Cardiac muscle cell (in vitro differentiated cells and primary cell): ENCODE measurements around the gene FOSB. TPM values are rescaled to one million over a fixed set of nuclear protein-coding genes. Genes with fewer than 3 reads are reported as not detected.

Source experiments
- DNase-seq, 2 donors: peaks; one replicate each; pipeline versions ENCODE4 v3.0.0 to v3.0.0-alpha.2; 2010 to 2017; ENCODE audit warnings: low read depth in 1 of 2, low spot score in 1 of 2
- H3K27ac ChIP-seq: fragments of 200-600 bp; sonication (generic); 2 replicates; pipeline ENCODE4 v1.5.1; 2016
- H3K27me3 ChIP-seq: fragments of 200-600 bp; sonication (generic); 2 replicates; pipeline ENCODE4 v1.6.0; 2016; ENCODE audit warnings: control low read depth
- H3K36me3 ChIP-seq: fragments of 200-600 bp; sonication (generic); 2 replicates; pipeline ENCODE4 v1.5.1; 2016; ENCODE audit warnings: control low read depth
- H3K4me1 ChIP-seq: fragments of 200-600 bp; sonication (generic); 2 replicates; pipeline ENCODE4 v1.8.1; 2017; ENCODE audit warnings: low read depth, mild to moderate bottlenecking, mixed run types
- H3K4me3 ChIP-seq: fragments of 200-600 bp; sonication (generic); 2 replicates; pipeline ENCODE4 v1.5.1; 2016; ENCODE audit warnings: mild to moderate bottlenecking
- H3K9me3 ChIP-seq: fragments of 200-600 bp; sonication (generic); 2 replicates; pipeline ENCODE4 v1.5.1; 2017; ENCODE audit warnings: low read depth, mild to moderate bottlenecking, control low read depth
- polyA plus RNA-seq: library from polyadenylated mRNA; unstranded; fragments of >200 nt; fragmentation: Nextera tagmentation; extraction: Ambion mirVana; gene quantifications from 2 replicates; pipeline ENCODE4 v1.2.1, GENCODE V29; 2016
- total RNA-seq: library from RNA; depleted of rRNA; stranded (reverse); fragments of >200 nt; gene quantifications from 2 replicates; pipeline ENCODE4 v1.2.3, GENCODE V29; 2016
- TF ChIP-seq, protein P1 (sequence below): IDR thresholded peaks from 2 replicates; pipeline ENCODE4 v1.5.1; 2012; ENCODE audit warnings: low read depth, mild to moderate bottlenecking, low read length

FOSB gene
- total and polyA plus RNA-seq, 2 experiments from 2014 or later, result 1.7 to 4.5 TPM

DNA sequence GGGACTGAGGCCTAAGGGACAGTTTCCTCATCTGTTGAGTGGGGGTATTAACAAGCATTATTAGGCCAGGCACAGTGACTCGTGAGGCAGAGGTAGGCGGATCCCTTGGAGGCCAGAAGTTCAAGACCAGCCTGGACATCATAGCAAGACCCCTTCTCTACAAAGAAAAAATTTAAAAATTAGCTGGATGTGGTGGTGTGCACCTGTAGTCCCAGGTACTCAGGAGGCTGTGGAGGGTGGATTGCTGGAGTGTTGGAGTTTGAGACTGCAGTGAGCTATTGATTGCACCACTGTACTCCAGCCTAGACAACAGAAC, 11.3 kb upstream of the FOSB start:
- H3K27ac ChIP-seq, result peak overlapping the region; percentile 94
- TF ChIP-seq, protein P1, sequence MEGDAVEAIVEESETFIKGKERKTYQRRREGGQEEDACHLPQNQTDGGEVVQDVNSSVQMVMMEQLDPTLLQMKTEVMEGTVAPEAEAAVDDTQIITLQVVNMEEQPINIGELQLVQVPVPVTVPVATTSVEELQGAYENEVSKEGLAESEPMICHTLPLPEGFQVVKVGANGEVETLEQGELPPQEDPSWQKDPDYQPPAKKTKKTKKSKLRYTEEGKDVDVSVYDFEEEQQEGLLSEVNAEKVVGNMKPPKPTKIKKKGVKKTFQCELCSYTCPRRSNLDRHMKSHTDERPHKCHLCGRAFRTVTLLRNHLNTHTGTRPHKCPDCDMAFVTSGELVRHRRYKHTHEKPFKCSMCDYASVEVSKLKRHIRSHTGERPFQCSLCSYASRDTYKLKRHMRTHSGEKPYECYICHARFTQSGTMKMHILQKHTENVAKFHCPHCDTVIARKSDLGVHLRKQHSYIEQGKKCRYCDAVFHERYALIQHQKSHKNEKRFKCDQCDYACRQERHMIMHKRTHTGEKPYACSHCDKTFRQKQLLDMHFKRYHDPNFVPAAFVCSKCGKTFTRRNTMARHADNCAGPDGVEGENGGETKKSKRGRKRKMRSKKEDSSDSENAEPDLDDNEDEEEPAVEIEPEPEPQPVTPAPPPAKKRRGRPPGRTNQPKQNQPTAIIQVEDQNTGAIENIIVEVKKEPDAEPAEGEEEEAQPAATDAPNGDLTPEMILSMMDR, result no peak
- H3K27me3 ChIP-seq, result no peaks in the 10 kb centered on the region
- H3K4me1 ChIP-seq, result peaks cover 9% of the 10 kb centered on the region
- DNase-seq, result no peak
- no peaks in the 10 kb centered on the region for H3K36me3 ChIP-seq
- no peaks in the 10 kb centered on the region for H3K9me3 ChIP-seq
- H3K4me3 ChIP-seq, result no peak overlapping the region

DNA sequence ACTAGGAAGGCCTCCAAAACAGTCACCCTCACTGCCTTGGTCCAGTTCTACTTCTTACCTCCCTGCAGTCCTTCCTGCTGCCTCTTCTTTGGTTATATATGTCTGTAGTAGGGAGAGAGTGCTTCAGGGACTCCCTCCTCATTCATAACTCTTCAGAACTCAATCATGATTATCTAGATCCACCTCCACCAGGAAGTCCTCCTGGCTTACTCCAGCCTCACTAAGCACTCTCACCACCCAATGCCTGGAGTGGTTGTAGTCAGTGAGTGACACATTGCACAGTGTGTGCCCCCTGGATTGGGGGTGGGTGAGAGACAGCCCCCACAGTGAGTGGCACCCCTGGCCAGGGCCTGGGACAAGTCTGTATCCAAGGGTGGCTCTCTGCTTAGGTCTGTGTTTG, 10.0 kb upstream of the FOSB start:
- TF ChIP-seq, protein P1, result no peak
- Histone ChIP-seq H3K27ac (no peak overlapping the region), H3K36me3 (no peaks in the 10 kb centered on the region), H3K4me3 (no peak overlapping the region), H3K9me3 (no peaks in the 10 kb centered on the region), H3K27me3 (no peaks in the 10 kb centered on the region), H3K4me1 (peaks cover 9% of the 10 kb centered on the region)
- DNase-seq, result no peak

DNA sequence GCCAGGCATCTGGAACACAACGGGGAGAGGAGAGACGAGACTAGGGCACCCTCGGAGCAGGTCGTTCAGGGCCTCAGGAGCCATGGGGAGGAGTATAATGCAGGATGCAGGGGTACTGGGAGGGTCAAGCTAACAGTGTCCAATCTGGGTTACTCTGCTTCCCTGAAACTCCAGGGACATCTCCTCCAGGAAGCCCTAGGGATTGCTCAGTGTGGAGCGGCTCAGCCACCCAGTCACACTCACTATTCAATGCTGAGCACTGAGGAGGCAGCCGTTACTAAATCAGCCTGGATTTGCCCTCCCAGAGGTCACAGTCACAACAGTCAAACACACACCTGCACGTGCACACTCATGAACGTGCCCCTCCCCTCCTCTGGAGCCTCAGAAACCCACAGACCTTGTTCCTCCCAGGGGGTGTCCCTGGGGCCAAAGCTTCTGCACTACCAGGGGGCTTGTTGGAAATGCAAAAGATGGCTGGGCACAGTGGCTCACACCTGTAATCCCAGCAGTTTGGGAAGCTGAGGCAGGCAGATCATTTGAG, 6.9 kb upstream of the FOSB start:
- Histone ChIP-seq H3K9me3 (no peaks in the 10 kb centered on the region), H3K4me3 (no peak overlapping the region), H3K27ac (no peak overlapping the region), H3K4me1 (peaks cover 3% of the 10 kb centered on the region), H3K36me3 (no peaks in the 10 kb centered on the region), H3K27me3 (no peaks in the 10 kb centered on the region)
- TF ChIP-seq, protein P1, result no peak
- DNase-seq, result no peak

DNA sequence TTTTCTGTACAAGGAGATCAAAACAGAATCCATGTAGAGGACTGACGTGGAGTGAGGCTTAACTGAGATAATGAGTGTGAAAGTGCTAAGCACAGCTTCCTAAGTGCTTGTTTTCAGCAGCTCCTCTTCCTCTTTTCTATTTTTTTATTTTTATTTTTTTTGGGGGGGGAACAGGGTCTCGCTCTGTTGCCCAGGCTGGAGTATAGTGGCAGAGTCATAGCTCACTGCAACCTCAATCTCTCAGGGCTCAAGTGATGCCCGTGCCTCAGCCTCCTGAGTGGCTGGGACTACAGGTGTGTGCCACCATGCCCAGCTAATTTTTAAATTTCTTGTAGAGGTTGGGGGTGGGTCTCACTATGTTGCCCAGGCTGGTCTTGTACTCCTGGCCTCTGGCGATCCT, 5.6 kb upstream of the FOSB start:
- no peak for DNase-seq
- Histone ChIP-seq H3K9me3 (no peaks in the 10 kb centered on the region), H3K27me3 (no peaks in the 10 kb centered on the region), H3K4me3 (no peak overlapping the region), H3K27ac (no peak overlapping the region), H3K4me1 (no peaks in the 10 kb centered on the region), H3K36me3 (no peaks in the 10 kb centered on the region)
- TF ChIP-seq, protein P1, result no peak

DNA sequence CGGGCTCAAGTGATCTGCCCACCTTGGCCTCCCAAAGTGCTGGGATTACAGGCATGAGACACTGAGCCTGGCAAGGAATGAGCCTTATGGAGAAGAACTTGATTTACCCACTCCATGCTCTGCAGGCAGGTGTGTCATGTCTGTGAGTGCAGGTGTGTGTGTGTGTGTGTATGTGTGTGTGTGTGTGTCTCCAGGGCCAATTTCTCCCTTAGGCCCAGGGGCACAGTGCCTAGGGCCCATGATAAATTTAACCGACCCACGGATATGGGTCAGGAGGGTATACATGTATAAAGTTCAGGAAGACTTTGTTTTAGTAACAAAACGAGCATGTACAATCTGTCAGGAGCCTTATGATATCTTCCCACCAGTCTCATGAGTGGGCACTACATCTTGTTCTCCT, 4.6 kb upstream of the FOSB start:
- no peaks in the 10 kb centered on the region for H3K36me3 ChIP-seq
- H3K4me1 ChIP-seq, result no peaks in the 10 kb centered on the region
- H3K4me3 ChIP-seq, result no peak overlapping the region
- no peaks in the 10 kb centered on the region for H3K9me3 ChIP-seq
- no peak for DNase-seq
- TF ChIP-seq, protein P1, result no peak
- H3K27ac ChIP-seq, result no peak overlapping the region
- no peaks in the 10 kb centered on the region for H3K27me3 ChIP-seq

DNA sequence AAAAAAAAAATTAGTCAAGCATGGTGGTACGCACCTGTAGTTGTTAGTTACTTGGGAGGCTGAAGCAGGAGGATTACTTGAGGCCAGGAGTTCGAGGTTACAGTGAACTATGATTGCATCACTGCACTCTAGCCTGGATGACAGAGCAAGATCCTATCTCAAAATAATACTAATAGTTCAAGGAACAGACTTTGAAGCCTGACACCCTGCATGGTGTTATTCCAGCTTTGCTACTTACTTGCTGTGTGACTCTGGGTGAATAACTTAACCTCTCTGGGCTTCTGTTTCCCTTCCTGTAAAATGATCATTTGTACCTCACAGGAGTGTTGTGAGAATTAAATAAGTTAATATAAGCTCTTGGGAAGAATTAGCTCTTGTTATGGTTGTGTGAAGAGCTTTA, 3.5 kb upstream of the FOSB start:
- TF ChIP-seq, protein P1, result no peak
- Histone ChIP-seq H3K9me3 (no peaks in the 10 kb centered on the region), H3K4me3 (no peak overlapping the region), H3K36me3 (no peaks in the 10 kb centered on the region), H3K27ac (no peak overlapping the region), H3K27me3 (no peaks in the 10 kb centered on the region), H3K4me1 (no peaks in the 10 kb centered on the region)
- DNase-seq, result no peak
